GM12873 (cell line): ENCODE measurements around the gene EHD1.

ENCODE experiments used
- CTCF ChIP-seq: IDR thresholded peaks from 2 replicates; pipeline ENCODE4 v1.5.1; 2012; ENCODE audit warnings: low read depth, mild to moderate bottlenecking, moderate library complexity, low read length, control low read depth; ENCODE audit not compliant: insufficient read depth; ENCODE audit errors: missing control alignments

EHD1 gene

GRCh38 chr11:64834723-64835615, 43.5 kb downstream of the EHD1 start:
- TF ChIP-seq CTCF: no peak

- no peak for TF ChIP-seq CTCF
Observed at GRCh38 chr11:64834031-64834722, 44.2 kb downstream of the EHD1 start.

GRCh38 chr11:64833509-64833908, 44.9 kb downstream of the EHD1 start:
- no peak for TF ChIP-seq CTCF

GRCh38 chr11:64833198-64833502, 45.3 kb downstream of the EHD1 start:
- TF ChIP-seq CTCF: no peak

- no peak for TF ChIP-seq CTCF
Observed at GRCh38 chr11:64832467-64833197, 45.8 kb downstream of the EHD1 start.

- no peak for TF ChIP-seq CTCF
Observed at GRCh38 chr11:64831411-64831891, 47.0 kb downstream of the EHD1 start.

GRCh38 chr11:64829536-64830251, 48.7 kb downstream of the EHD1 start:
- no peak for TF ChIP-seq CTCF
